Activated T-helper 17 cell treated with anti-CD3 and anti-CD28 coated beads, Interleukin-2, amount 50 U/mL, for 72 hours (primary cell): ENCODE results near the gene RIPPLY1. TPM values are rescaled to one million over a fixed set of nuclear protein-coding genes. Genes with fewer than 3 reads are reported as not detected.
"Not testable (repeated sequence)": the region's sequence is repeated elsewhere in the genome, so short reads cannot be mapped to it uniquely, and the experiment has no call there.

ENCODE experiments used
- ATAC-seq: fragments of 150-1000 bp; cut with Tn5 transposase; replicated peaks from 2 replicates; pipeline ENCODE4 v1.10.0; 2021; ENCODE audit warnings: mild to moderate bottlenecking, moderate library complexity
- H3K27ac Mint-ChIP-seq: one replicate; pipeline ENCODE4 v1.8.0; 2022; ENCODE audit warnings: mixed read lengths
- H3K27me3 Mint-ChIP-seq: one replicate; pipeline ENCODE4 v1.8.0; 2022; ENCODE audit warnings: mixed read lengths
- H3K36me3 Mint-ChIP-seq: one replicate; pipeline ENCODE4 v1.8.0; 2022; ENCODE audit warnings: low read depth, mild to moderate bottlenecking, mixed read lengths
- H3K4me1 Mint-ChIP-seq: one replicate; pipeline ENCODE4 v1.8.0; 2022; ENCODE audit warnings: mixed read lengths
- H3K4me3 Mint-ChIP-seq: one replicate; pipeline ENCODE4 v1.8.0; 2022; ENCODE audit warnings: mild to moderate bottlenecking, mixed read lengths
- H3K9me3 Mint-ChIP-seq: one replicate; pipeline ENCODE4 v1.8.0; 2022; ENCODE audit warnings: mixed read lengths
- total RNA-seq, 2 donors: library from RNA; stranded (reverse); gene quantifications; one replicate each; pipeline ENCODE4 v1.2.3, GENCODE V29; 2022

The RIPPLY1 gene
- total RNA-seq, 2 donors from 2014 or later: not detected

DNA sequence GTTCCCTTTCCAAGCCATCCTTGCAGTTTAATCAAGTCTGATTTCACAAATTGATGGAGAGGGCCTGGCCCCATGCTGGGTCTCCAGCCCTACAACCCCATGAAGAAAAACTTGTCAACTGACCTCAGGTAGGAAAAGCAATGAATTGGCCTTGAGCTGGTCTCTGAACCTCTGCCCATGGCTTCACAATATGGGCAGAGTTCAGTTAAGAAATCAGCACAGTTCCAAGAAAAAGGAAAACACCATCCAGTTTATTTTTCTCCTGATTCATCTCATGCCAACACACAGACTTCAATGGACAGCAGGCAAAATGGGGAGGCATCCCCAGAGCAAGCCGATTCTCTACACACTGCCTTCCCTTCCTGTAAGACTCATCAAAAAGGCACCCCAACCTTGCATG lies 3.3 kb downstream of the RIPPLY1 start:
- Mint-ChIP-seq H3K4me3 (no peak overlapping the region), H3K4me1 (no peaks in the 10 kb centered on the region), H3K27me3 (no peaks in the 10 kb centered on the region), H3K27ac (no peak overlapping the region), H3K9me3 (no peaks in the 10 kb centered on the region), H3K36me3 (no peaks in the 10 kb centered on the region)
- ATAC-seq: no peak

DNA sequence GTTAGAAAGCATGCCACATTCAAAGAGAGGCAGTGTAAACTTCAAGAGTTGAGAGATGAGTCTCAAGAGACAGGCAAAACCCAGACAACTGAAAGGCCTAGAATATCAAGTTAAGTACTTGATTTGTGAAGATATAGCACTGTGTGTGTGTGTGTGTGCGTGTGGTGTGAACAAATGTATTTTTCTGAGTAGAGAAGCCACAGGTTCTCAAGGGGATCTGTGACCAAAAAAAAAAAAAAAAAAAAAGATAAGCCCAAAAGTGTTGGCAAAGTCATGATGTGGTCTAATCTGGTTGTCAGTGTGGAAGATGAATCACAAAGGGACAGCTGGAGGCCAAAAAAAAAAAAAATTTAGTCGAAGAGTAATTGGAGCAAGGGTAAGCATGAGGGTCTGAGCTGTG lies 3.9 kb downstream of the RIPPLY1 start:
- no peaks in the 10 kb centered on the region for H3K9me3 Mint-ChIP-seq
- no peak overlapping the region for H3K27ac Mint-ChIP-seq
- no peak overlapping the region for H3K4me3 Mint-ChIP-seq
- H3K36me3 Mint-ChIP-seq: no peaks in the 10 kb centered on the region
- ATAC-seq: no peak
- no peaks in the 10 kb centered on the region for H3K27me3 Mint-ChIP-seq
- no peaks in the 10 kb centered on the region for H3K4me1 Mint-ChIP-seq

DNA sequence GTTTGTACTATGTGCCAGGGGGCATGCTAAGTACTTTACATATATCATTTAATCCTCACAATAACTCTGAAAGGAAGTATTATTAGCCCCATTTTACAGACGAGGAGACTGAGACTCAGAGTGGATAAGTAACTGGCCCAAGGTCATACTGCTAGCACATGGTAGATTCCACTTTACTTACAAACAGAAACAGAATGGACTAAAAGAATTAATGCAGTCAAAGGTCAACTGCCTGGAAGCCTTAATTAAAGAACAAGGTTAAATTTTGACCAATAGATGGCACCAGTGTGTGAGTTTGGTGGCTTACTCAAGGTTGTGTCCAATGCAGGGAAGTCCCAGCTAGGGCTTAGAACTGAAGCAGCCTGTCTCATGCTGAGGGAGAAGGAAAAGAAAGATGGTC lies 4.7 kb downstream of the RIPPLY1 start:
- peak; percentile 68 for ATAC-seq
- Mint-ChIP-seq H3K27ac (no peak overlapping the region), H3K36me3 (no peaks in the 10 kb centered on the region), H3K9me3 (no peaks in the 10 kb centered on the region), H3K4me3 (no peak overlapping the region), H3K4me1 (no peaks in the 10 kb centered on the region), H3K27me3 (no peaks in the 10 kb centered on the region)

- Mint-ChIP-seq H3K4me3 (no peak overlapping the region), H3K4me1 (no peaks in the 10 kb centered on the region), H3K9me3 (no peaks in the 10 kb centered on the region), H3K27ac (no peak overlapping the region), H3K36me3 (no peaks in the 10 kb centered on the region), H3K27me3 (no peaks in the 10 kb centered on the region)
- no peak for ATAC-seq
These were observed 5.9 kb downstream of the RIPPLY1 start for GRCh38 chrX:106897259-106897658.

DNA sequence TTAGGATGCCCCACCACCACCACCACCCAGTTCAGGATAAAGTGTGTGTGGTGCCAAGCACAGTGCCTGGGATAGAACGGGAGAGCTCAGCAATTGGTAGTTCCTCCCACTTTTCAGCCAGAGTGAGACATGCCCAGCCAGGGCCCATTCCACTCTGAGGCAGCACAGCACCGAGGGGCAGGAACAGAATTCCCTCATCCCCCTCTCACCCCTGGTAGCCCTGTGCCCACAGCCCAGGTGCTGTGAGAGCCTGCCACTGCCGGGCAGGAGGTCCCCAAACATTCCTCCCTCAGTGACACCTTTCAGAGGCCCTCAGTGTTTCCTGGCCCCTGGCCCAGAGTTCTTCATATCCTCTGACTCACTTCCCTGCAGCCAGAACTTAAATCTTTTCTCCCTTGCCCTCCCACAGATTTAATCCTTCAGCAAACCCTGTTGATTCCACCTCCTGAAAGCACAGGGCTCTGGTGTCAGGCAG lies 8.1 kb downstream of the RIPPLY1 start:
- Mint-ChIP-seq H3K27me3 (no peaks in the 10 kb centered on the region), H3K27ac (no peak overlapping the region), H3K4me1 (no peaks in the 10 kb centered on the region), H3K4me3 (no peak overlapping the region), H3K36me3 (no peaks in the 10 kb centered on the region), H3K9me3 (no peaks in the 10 kb centered on the region)
- ATAC-seq: no peak

DNA sequence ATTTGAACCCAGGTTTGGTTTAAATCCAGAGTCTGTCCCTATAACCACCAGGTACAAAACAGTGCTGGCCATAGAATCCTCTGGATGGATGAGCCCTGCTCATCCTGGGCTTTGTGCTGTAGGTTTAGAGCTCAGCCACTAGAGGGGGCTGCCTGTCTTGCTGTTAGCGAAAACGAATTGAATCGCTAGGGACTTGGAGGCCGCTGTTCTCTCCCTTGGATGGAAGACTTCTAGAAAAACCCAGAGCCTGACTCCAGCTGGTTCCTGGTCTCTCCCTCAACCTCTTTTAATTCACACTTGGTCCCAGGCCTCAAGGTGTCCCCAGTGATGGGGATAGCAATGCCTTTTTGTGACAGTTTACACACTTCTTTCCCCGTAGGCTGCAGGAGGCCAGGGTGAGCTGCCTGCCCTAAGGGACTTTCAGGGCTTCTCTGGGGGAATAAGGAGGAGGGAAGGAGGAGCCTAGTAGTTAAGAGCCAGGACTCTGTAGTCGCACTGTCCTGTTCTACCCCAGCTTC lies 8.7 kb downstream of the RIPPLY1 start:
- Mint-ChIP-seq H3K27me3 (no peaks in the 10 kb centered on the region), H3K27ac (no peak overlapping the region), H3K4me3 (no peak overlapping the region), H3K36me3 (no peaks in the 10 kb centered on the region), H3K9me3 (no peaks in the 10 kb centered on the region), H3K4me1 (no peaks in the 10 kb centered on the region)
- peak; percentile 34 for ATAC-seq

GRCh38 chrX:106891762-106892460 lies 11.2 kb downstream of the RIPPLY1 start:
- no peak overlapping the region for H3K27ac Mint-ChIP-seq
- no peak for ATAC-seq
- H3K4me1 Mint-ChIP-seq: no peaks in the 10 kb centered on the region
- no peak overlapping the region for H3K4me3 Mint-ChIP-seq
- H3K36me3 Mint-ChIP-seq: no peaks in the 10 kb centered on the region
- H3K27me3 Mint-ChIP-seq: peaks cover 6% of the 10 kb centered on the region
- H3K9me3 Mint-ChIP-seq: no peaks in the 10 kb centered on the region

GRCh38 chrX:106889468-106889867 lies 13.7 kb downstream of the RIPPLY1 start:
- no peak for ATAC-seq
- H3K36me3 Mint-ChIP-seq: no peaks in the 10 kb centered on the region
- no peak overlapping the region for H3K4me3 Mint-ChIP-seq
- H3K27me3 Mint-ChIP-seq: peaks cover 6% of the 10 kb centered on the region
- H3K27ac Mint-ChIP-seq: no peak overlapping the region
- no peaks in the 10 kb centered on the region for H3K9me3 Mint-ChIP-seq
- no peaks in the 10 kb centered on the region for H3K4me1 Mint-ChIP-seq

- ATAC-seq: no peak
- Mint-ChIP-seq H3K9me3 (no peaks in the 10 kb centered on the region), H3K4me1 (no peaks in the 10 kb centered on the region), H3K36me3 (no peaks in the 10 kb centered on the region), H3K27me3 (peaks cover 4% of the 10 kb centered on the region), H3K27ac (no peak overlapping the region), H3K4me3 (no peak overlapping the region)
These were observed 28.0 kb downstream of the RIPPLY1 start for GRCh38 chrX:106875151-106875550.

DNA sequence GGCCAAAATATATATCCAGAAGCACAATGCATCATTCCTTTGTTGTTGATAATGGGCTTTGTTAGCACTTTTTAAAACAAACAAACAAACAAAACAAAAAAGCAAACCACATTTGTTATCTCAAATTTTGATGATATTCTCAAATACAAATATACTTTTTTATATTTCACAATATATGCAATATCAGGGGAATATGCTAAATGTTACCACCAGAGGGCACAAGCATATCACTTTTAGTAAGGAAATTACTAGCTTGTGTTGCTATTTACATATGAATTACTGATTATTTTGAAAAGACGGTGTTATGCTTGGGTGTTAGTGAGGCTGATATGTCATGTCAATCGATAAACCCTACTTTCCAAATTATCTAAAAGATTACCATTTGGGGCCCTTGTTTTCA lies 29.1 kb downstream of the RIPPLY1 start:
- H3K27me3 Mint-ChIP-seq: no peaks in the 10 kb centered on the region
- H3K4me3 Mint-ChIP-seq: no peak overlapping the region
- no peak overlapping the region for H3K27ac Mint-ChIP-seq
- no peaks in the 10 kb centered on the region for H3K36me3 Mint-ChIP-seq
- no peaks in the 10 kb centered on the region for H3K9me3 Mint-ChIP-seq
- H3K4me1 Mint-ChIP-seq: no peaks in the 10 kb centered on the region
- ATAC-seq: no peak

GRCh38 chrX:106872796-106873195 lies 30.3 kb downstream of the RIPPLY1 start:
- H3K4me1 Mint-ChIP-seq, H3K36me3 Mint-ChIP-seq, H3K4me3 Mint-ChIP-seq, H3K27ac Mint-ChIP-seq, H3K9me3 Mint-ChIP-seq, ATAC-seq, H3K27me3 Mint-ChIP-seq: not testable (repeated sequence)

DNA sequence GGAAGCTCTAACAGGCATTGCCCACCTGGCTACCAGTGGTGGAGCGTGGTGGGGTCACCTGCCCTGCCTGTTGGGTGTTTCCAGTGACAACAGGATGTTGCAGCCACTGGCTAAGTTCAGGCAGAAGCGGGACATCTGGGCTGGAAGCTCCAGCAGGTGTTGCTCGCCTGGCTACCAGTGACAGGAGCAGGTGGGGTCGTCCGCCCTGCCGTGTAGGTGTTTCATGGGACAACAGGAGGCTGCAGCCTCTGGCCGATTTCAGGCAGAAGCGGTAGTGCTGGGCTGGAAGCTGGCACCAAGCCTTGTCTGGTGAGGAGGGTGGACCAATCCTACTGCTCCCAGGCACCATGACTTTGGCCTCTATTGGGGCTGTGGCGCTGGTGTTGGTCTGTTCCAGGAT lies 39.4 kb downstream of the RIPPLY1 start:
- Mint-ChIP-seq H3K4me1 (no peaks in the 10 kb centered on the region), H3K9me3 (no peaks in the 10 kb centered on the region), H3K27ac (no peak overlapping the region), H3K36me3 (no peaks in the 10 kb centered on the region), H3K27me3 (no peaks in the 10 kb centered on the region), H3K4me3 (no peak overlapping the region)
- ATAC-seq: no peak

- no peak overlapping the region for H3K27ac Mint-ChIP-seq
- ATAC-seq: no peak
These were observed 40.0 kb downstream of the RIPPLY1 start for GRCh38 chrX:106862972-106863688.

More at GRCh38 chrX:106862972-106863688, 40.0 kb downstream of the RIPPLY1 start:
- Mint-ChIP-seq H3K36me3 (no peaks in the 10 kb centered on the region), H3K4me3 (no peak overlapping the region), H3K27me3 (no peaks in the 10 kb centered on the region), H3K4me1 (no peaks in the 10 kb centered on the region), H3K9me3 (no peaks in the 10 kb centered on the region)
